ENCODE measurements around the gene NOC2L.
"Not testable (repeated sequence)": the region's sequence is repeated elsewhere in the genome, so short reads cannot be mapped to it uniquely, and the experiment has no call there.

The NOC2L gene

DNA sequence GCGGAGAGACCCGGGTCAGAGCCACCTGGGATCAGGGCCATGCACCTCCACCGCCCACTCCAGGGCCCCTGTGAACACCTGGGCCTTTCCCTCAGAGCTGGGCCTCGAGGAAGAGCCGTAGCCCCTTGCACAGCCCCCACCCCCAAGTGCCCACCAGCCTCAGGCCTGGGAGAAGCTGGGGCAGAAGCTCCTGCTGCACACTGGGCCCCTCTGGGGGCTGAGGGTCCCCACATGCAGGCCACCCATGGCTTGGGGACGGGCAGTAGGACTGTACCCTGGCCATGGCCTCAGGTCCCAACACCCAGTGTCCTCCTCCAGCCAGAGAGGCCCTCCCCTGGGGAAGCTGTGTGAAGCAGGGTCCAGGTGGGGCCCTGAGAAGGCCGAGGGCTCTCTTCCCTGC lies 6.5 kb downstream of the NOC2L start:
- Histone ChIP-seq H3K36me3 (ENCODE audit: control insufficient read depth in 4 of 4, insufficient read depth in 4 of 4, low read length in 3 of 4) (peaks cover 10 to 93% (median 70%) of the 10 kb centered on the region in 4 experiments), H3K27ac (ENCODE audit: insufficient read depth in 1 of 2, low read depth in 1 of 2, low read length in 2 of 2, poor library complexity in 1 of 2, severe bottlenecking in 2 of 2) (no peak overlapping the region), H3K27me3 (replicated peaks in 2 of 5; ENCODE audit: control insufficient read depth in 4 of 5, insufficient read depth in 5 of 5, low read length in 4 of 5) (no peaks in the 10 kb centered on the region), H3K4me1 (ENCODE audit: control extremely low read depth in 1 of 4, control insufficient read depth in 4 of 4, insufficient read depth in 4 of 4, low read length in 3 of 4) (peaks cover 0 to 27% (median 3%) of the 10 kb centered on the region in 4 experiments), H3K4me3 (ENCODE audit: control insufficient read depth in 1 of 7, extremely low read depth in 1 of 7, insufficient read depth in 4 of 7, low read depth in 2 of 7, low read length in 6 of 7) (no peak overlapping the region), H3K9me3 (ENCODE audit: control extremely low read depth in 1 of 5, control insufficient read depth in 4 of 5, insufficient read depth in 2 of 5, low read depth in 1 of 5, low read length in 4 of 5) (peaks cover 0 to 1% (median 0%) of the 10 kb centered on the region in 5 experiments)
- 100% methylated on average over 6 of the region's 7 CpGs for WGBS (ENCODE audit: insufficient coverage)
- ChIA-PET CTCF (interaction anchor here (0.9 to 1.1 kb wide), 3 partner anchors 12 to 48 kb away, joined by 3 read pairs; no protein-coding TSS in a partner anchor), POLR2A (no interaction called here)
- no peak for DNase-seq

DNA sequence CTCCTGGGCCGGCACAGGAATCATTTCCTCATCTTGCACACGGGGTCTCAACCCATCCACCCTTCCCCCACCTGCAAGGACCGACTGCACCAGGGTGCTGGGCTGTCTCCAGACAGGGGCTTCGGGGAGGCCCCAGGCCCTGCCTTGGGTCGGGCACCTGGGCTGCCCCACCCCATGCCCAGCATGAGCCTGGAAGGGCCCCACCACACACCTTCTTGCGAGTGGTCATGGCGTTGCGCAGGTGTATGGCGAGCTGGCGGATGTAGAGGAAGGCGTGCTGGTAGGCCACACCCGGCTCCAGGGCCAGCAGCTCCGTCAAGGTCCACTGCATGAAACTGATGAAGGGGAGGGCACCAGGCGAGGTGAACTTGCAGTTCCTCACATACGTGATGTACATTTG lies 6.9 kb downstream of the NOC2L start:
- 96% methylated on average over 15 of the region's 15 CpGs for WGBS (ENCODE audit: insufficient coverage)
- ChIA-PET CTCF (interaction anchor here (0.7 to 1.4 kb wide), 6 partner anchors 11 to 49 kb away, joined by 3 read pairs; no protein-coding TSS in a partner anchor), POLR2A (no interaction called here)
- no peak overlapping the region for H3K4me3 ChIP-seq (ENCODE audit: control insufficient read depth in 1 of 7, extremely low read depth in 1 of 7, insufficient read depth in 4 of 7, low read depth in 2 of 7, low read length in 6 of 7)
- H3K27me3 ChIP-seq (replicated peaks in 2 of 5; ENCODE audit: control insufficient read depth in 4 of 5, insufficient read depth in 5 of 5, low read length in 4 of 5): no peaks in the 10 kb centered on the region
- peaks cover 10 to 97% (median 74%) of the 10 kb centered on the region in 4 experiments for H3K36me3 ChIP-seq (ENCODE audit: control insufficient read depth in 4 of 4, insufficient read depth in 4 of 4, low read length in 3 of 4)
- peaks cover 0 to 1% (median 0%) of the 10 kb centered on the region in 5 experiments for H3K9me3 ChIP-seq (ENCODE audit: control extremely low read depth in 1 of 5, control insufficient read depth in 4 of 5, insufficient read depth in 2 of 5, low read depth in 1 of 5, low read length in 4 of 5)
- no peak for DNase-seq
- peaks cover 0 to 23% (median 0%) of the 10 kb centered on the region in 4 experiments for H3K4me1 ChIP-seq (ENCODE audit: control extremely low read depth in 1 of 4, control insufficient read depth in 4 of 4, insufficient read depth in 4 of 4, low read length in 3 of 4)
- H3K27ac ChIP-seq (ENCODE audit: insufficient read depth in 1 of 2, low read depth in 1 of 2, low read length in 2 of 2, poor library complexity in 1 of 2, severe bottlenecking in 2 of 2): no peak overlapping the region

DNA sequence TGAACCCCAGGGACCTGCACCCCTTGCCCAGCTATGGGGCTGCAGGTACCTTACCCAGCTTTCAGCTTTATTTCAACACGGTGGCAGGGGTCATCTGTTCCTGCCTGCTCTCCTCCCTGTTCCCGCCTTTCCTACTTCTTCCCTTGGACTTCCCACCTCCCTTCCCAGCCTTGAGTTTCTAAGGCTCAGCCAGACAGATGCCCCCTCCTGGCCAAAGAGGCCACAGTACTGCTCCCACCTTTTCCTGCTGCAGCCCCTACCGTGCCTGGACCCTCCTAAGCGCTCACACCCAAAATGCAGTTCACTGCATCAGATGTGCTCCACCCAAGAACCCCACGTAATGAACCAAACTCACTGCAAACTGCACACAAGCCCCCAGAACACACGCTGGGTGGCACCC lies 7.7 kb downstream of the NOC2L start:
- ChIA-PET POLR2A (no interaction called here), CTCF (interaction anchor here (0.7 to 1.4 kb wide), 5 partner anchors 10 to 48 kb away, joined by 3 read pairs; no protein-coding TSS in a partner anchor)
- WGBS (ENCODE audit: insufficient coverage): 86% methylated on average over 5 of the region's 6 CpGs
- Histone ChIP-seq H3K4me1 (ENCODE audit: control extremely low read depth in 1 of 4, control insufficient read depth in 4 of 4, insufficient read depth in 4 of 4, low read length in 3 of 4) (peaks cover 0 to 15% (median 0%) of the 10 kb centered on the region in 4 experiments), H3K27me3 (replicated peaks in 2 of 5; ENCODE audit: control insufficient read depth in 4 of 5, insufficient read depth in 5 of 5, low read length in 4 of 5) (no peaks in the 10 kb centered on the region), H3K9me3 (ENCODE audit: control extremely low read depth in 1 of 5, control insufficient read depth in 4 of 5, insufficient read depth in 2 of 5, low read depth in 1 of 5, low read length in 4 of 5) (peaks cover 0 to 1% (median 0%) of the 10 kb centered on the region in 5 experiments), H3K27ac (ENCODE audit: insufficient read depth in 1 of 2, low read depth in 1 of 2, low read length in 2 of 2, poor library complexity in 1 of 2, severe bottlenecking in 2 of 2) (no peak overlapping the region), H3K36me3 (ENCODE audit: control insufficient read depth in 4 of 4, insufficient read depth in 4 of 4, low read length in 3 of 4) (peaks cover 10 to 97% (median 75%) of the 10 kb centered on the region in 4 experiments), H3K4me3 (ENCODE audit: control insufficient read depth in 1 of 7, extremely low read depth in 1 of 7, insufficient read depth in 4 of 7, low read depth in 2 of 7, low read length in 6 of 7) (no peak overlapping the region)
- DNase-seq: no peak

DNA sequence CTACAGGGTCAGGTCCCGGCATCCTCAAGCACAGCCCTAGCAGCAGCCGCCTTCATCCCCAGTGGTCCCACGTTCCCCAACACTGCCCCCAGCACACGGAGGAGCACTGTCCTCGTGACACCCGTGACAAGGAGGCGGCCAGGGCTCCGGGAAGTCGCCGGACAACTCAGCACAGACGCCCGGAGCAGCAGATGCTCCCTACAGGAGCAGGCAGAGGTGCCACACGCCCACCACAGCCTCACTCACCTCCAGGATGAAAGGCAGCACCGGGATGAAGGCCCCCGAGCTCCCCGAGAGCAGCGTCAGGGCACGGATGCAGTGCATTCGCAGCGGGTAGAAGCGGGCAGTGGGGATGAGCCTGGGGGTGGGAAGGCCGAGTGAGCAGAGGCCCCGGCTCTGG lies 8.2 kb downstream of the NOC2L start:
- Histone ChIP-seq H3K4me3 (ENCODE audit: control insufficient read depth in 1 of 7, extremely low read depth in 1 of 7, insufficient read depth in 4 of 7, low read depth in 2 of 7, low read length in 6 of 7) (no peak overlapping the region), H3K27ac (ENCODE audit: insufficient read depth in 1 of 2, low read depth in 1 of 2, low read length in 2 of 2, poor library complexity in 1 of 2, severe bottlenecking in 2 of 2) (no peak overlapping the region), H3K9me3 (ENCODE audit: control extremely low read depth in 1 of 5, control insufficient read depth in 4 of 5, insufficient read depth in 2 of 5, low read depth in 1 of 5, low read length in 4 of 5) (peaks cover 0 to 1% (median 0%) of the 10 kb centered on the region in 5 experiments), H3K4me1 (ENCODE audit: control extremely low read depth in 1 of 4, control insufficient read depth in 4 of 4, insufficient read depth in 4 of 4, low read length in 3 of 4) (peaks cover 0 to 10% (median 0%) of the 10 kb centered on the region in 4 experiments), H3K27me3 (replicated peaks in 2 of 5; ENCODE audit: control insufficient read depth in 4 of 5, insufficient read depth in 5 of 5, low read length in 4 of 5) (no peaks in the 10 kb centered on the region), H3K36me3 (ENCODE audit: control insufficient read depth in 4 of 4, insufficient read depth in 4 of 4, low read length in 3 of 4) (peaks cover 10 to 97% (median 75%) of the 10 kb centered on the region in 4 experiments)
- CTCF ChIA-PET: interaction anchor here (1.1 to 1.4 kb wide), 2 partner anchors 10 to 20 kb away, joined by 3 read pairs; no protein-coding TSS in a partner anchor
- 96% methylated on average over 16 of the region's 23 CpGs for WGBS (ENCODE audit: insufficient coverage)
- no peak for DNase-seq
- POLR2A ChIA-PET: no interaction called here

DNA sequence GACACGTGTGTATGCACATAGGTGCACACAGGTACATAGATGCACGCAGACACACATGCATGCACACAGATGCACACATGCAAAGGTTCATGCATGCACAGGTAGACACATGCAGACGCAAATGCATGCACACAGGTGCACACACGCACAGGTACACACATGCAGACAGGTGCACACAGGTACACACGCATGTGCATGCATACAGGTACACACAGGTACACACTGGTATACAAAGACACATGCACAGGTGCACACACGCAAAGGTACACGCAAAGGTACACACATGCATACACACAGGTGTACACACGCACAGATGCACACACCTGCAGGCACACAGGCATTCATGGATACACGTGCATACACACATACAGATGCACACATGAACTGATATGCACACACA lies 8.8 kb downstream of the NOC2L start:
- Histone ChIP-seq H3K4me1 (ENCODE audit: control extremely low read depth in 1 of 4, control insufficient read depth in 4 of 4, insufficient read depth in 4 of 4, low read length in 3 of 4) (peaks cover 0 to 4% (median 0%) of the 10 kb centered on the region in 4 experiments), H3K36me3 (ENCODE audit: control insufficient read depth in 4 of 4, insufficient read depth in 4 of 4, low read length in 3 of 4) (peaks cover 10 to 97% (median 76%) of the 10 kb centered on the region in 4 experiments), H3K27ac (ENCODE audit: insufficient read depth in 1 of 2, low read depth in 1 of 2, low read length in 2 of 2, poor library complexity in 1 of 2, severe bottlenecking in 2 of 2) (no peak overlapping the region), H3K9me3 (ENCODE audit: control extremely low read depth in 1 of 5, control insufficient read depth in 4 of 5, insufficient read depth in 2 of 5, low read depth in 1 of 5, low read length in 4 of 5) (peaks cover 0 to 1% (median 0%) of the 10 kb centered on the region in 5 experiments), H3K27me3 (replicated peaks in 2 of 5; ENCODE audit: control insufficient read depth in 4 of 5, insufficient read depth in 5 of 5, low read length in 4 of 5) (no peaks in the 10 kb centered on the region), H3K4me3 (ENCODE audit: control insufficient read depth in 1 of 7, extremely low read depth in 1 of 7, insufficient read depth in 4 of 7, low read depth in 2 of 7, low read length in 6 of 7) (no peak overlapping the region)
- no peak for DNase-seq
- POLR2A ChIA-PET: no interaction called here
- CTCF ChIA-PET: no interaction called here
- 94% methylated on average over 9 of the region's 9 CpGs for WGBS (ENCODE audit: insufficient coverage)

DNA sequence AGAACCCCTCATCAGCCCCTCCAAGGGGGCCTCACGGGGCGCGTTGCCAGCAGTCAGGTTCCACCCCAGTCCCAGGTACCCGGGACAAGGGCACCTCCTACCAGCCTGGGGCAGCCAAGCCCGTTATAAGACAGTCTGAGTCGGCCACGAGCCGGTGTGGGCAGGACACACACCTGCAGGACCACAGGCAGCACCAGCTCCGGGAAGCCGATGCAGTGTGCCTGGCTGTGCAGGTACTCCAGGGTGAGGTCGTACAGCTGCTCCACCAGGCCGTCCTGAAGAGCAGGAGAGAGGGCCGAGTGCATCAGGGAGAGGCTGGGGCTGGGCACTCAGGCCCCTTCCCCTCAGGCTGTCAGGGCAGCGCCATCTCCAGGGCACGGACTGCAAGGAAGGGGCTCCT lies 11.1 kb downstream of the NOC2L start:
- Histone ChIP-seq H3K27me3 (replicated peaks in 2 of 5; ENCODE audit: control insufficient read depth in 4 of 5, insufficient read depth in 5 of 5, low read length in 4 of 5) (peaks cover 0 to 15% (median under 1%) of the 10 kb centered on the region in 5 experiments), H3K4me1 (ENCODE audit: control extremely low read depth in 1 of 4, control insufficient read depth in 4 of 4, insufficient read depth in 4 of 4, low read length in 3 of 4) (peaks cover 0 to 5% (median 1%) of the 10 kb centered on the region in 4 experiments), H3K9me3 (ENCODE audit: control extremely low read depth in 1 of 5, control insufficient read depth in 4 of 5, insufficient read depth in 2 of 5, low read depth in 1 of 5, low read length in 4 of 5) (peaks cover 0 to 1% (median 0%) of the 10 kb centered on the region in 5 experiments), H3K4me3 (ENCODE audit: control insufficient read depth in 1 of 7, extremely low read depth in 1 of 7, insufficient read depth in 4 of 7, low read depth in 2 of 7, low read length in 6 of 7) (no peak overlapping the region), H3K36me3 (ENCODE audit: control insufficient read depth in 4 of 4, insufficient read depth in 4 of 4, low read length in 3 of 4) (peaks cover 7 to 84% (median 61%) of the 10 kb centered on the region in 4 experiments), H3K27ac (ENCODE audit: insufficient read depth in 1 of 2, low read depth in 1 of 2, low read length in 2 of 2, poor library complexity in 1 of 2, severe bottlenecking in 2 of 2) (no peak overlapping the region)
- WGBS (ENCODE audit: insufficient coverage): 98% methylated on average over 15 of the region's 15 CpGs
- ChIA-PET CTCF (no interaction called here), POLR2A (no interaction called here)
- DNase-seq: no peak

DNA sequence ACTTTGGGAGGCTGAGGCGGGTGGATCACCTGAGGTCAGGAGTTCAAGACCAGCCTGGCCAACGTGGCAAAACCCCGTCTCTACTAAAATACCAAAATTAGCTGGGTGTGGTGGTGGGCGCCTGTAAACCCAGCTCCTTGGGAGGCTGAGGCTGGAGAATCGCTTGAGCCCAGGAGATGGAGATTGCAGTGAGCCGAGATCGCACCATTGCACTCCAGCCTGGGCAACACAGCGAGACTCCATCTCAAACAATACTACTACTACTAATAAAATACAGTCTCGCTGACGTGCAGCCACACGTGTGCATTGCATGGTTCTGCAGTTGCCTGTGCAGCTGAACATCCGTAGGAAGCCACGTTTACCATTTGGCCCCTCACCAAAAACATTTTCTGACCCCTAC lies 12.2 kb downstream of the NOC2L start:
- CTCF ChIA-PET: interaction anchor here (1.0 to 1.4 kb wide), 2 partner anchors 9 to 10 kb away, joined by 4 to 5 read pairs; no protein-coding TSS in a partner anchor
- H3K4me3 ChIP-seq (ENCODE audit: control insufficient read depth in 1 of 7, extremely low read depth in 1 of 7, insufficient read depth in 4 of 7, low read depth in 2 of 7, low read length in 6 of 7); DNase-seq; POLR2A ChIA-PET; H3K27ac ChIP-seq (ENCODE audit: insufficient read depth in 1 of 2, low read depth in 1 of 2, low read length in 2 of 2, poor library complexity in 1 of 2, severe bottlenecking in 2 of 2); H3K9me3 ChIP-seq (ENCODE audit: control extremely low read depth in 1 of 5, control insufficient read depth in 4 of 5, insufficient read depth in 2 of 5, low read depth in 1 of 5, low read length in 4 of 5): not testable (repeated sequence)
- Histone ChIP-seq H3K36me3 (ENCODE audit: control insufficient read depth in 4 of 4, insufficient read depth in 4 of 4, low read length in 3 of 4) (peaks cover 7 to 74% (median 51%) of the 10 kb centered on the region in 4 experiments), H3K4me1 (ENCODE audit: control extremely low read depth in 1 of 4, control insufficient read depth in 4 of 4, insufficient read depth in 4 of 4, low read length in 3 of 4) (peaks cover 0 to 15% (median 10%) of the 10 kb centered on the region in 4 experiments), H3K27me3 (replicated peaks in 2 of 5; ENCODE audit: control insufficient read depth in 4 of 5, insufficient read depth in 5 of 5, low read length in 4 of 5) (peaks cover 0 to 27% (median 5%) of the 10 kb centered on the region in 5 experiments)
- WGBS (ENCODE audit: insufficient coverage): 98% methylated on average over 11 of the region's 13 CpGs

All from common myeloid progenitor, CD34-positive (primary cell).